ENCODE measurements around the gene TMEM190.

Gene TMEM190

GRCh38 chr19:55376241-55376933 lies at the start of gene TMEM190:
Gene TMEM190 (plus strand): TSS chr19:55376826. CDS start chr19:55376854, 28 bp downstream.
- TF ChIP-seq, protein P1, sequence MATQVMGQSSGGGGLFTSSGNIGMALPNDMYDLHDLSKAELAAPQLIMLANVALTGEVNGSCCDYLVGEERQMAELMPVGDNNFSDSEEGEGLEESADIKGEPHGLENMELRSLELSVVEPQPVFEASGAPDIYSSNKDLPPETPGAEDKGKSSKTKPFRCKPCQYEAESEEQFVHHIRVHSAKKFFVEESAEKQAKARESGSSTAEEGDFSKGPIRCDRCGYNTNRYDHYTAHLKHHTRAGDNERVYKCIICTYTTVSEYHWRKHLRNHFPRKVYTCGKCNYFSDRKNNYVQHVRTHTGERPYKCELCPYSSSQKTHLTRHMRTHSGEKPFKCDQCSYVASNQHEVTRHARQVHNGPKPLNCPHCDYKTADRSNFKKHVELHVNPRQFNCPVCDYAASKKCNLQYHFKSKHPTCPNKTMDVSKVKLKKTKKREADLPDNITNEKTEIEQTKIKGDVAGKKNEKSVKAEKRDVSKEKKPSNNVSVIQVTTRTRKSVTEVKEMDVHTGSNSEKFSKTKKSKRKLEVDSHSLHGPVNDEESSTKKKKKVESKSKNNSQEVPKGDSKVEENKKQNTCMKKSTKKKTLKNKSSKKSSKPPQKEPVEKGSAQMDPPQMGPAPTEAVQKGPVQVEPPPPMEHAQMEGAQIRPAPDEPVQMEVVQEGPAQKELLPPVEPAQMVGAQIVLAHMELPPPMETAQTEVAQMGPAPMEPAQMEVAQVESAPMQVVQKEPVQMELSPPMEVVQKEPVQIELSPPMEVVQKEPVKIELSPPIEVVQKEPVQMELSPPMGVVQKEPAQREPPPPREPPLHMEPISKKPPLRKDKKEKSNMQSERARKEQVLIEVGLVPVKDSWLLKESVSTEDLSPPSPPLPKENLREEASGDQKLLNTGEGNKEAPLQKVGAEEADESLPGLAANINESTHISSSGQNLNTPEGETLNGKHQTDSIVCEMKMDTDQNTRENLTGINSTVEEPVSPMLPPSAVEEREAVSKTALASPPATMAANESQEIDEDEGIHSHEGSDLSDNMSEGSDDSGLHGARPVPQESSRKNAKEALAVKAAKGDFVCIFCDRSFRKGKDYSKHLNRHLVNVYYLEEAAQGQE (IDR thresholded peaks at IDR 0.05; ENCODE audit: low read depth): no peak
- TF ChIP-seq NFIC (IDR thresholded peaks at IDR 0.05): no peak
- TF ChIP-seq TCF12 (IDR thresholded peaks at IDR 0.05; ENCODE audit: low read depth): no peak
- TF ChIP-seq CEBPB (IDR thresholded peaks at IDR 0.05): no peak
- no peak for TF ChIP-seq FOXM1 (IDR thresholded peaks at IDR 0.05; ENCODE audit: borderline replicate concordance, low read depth)
- TF ChIP-seq YY1 (IDR thresholded peaks at IDR 0.05; ENCODE audit: low read depth): no peak
- no peak for TF ChIP-seq TEAD4 (IDR thresholded peaks at IDR 0.05)
- TF ChIP-seq MAX (IDR thresholded peaks at IDR 0.05): no peak
- TF ChIP-seq EGR1 (IDR thresholded peaks at IDR 0.05): no peak
- no peak for TF ChIP-seq CREB1 (IDR thresholded peaks at IDR 0.05; ENCODE audit: low read depth)

GRCh38 chr19:55328774-55329318 lies 47.8 kb upstream of the TMEM190 start:
- peak; percentile 69 for TF ChIP-seq CREB1 (IDR thresholded peaks at IDR 0.05; ENCODE audit: low read depth)

DNA sequence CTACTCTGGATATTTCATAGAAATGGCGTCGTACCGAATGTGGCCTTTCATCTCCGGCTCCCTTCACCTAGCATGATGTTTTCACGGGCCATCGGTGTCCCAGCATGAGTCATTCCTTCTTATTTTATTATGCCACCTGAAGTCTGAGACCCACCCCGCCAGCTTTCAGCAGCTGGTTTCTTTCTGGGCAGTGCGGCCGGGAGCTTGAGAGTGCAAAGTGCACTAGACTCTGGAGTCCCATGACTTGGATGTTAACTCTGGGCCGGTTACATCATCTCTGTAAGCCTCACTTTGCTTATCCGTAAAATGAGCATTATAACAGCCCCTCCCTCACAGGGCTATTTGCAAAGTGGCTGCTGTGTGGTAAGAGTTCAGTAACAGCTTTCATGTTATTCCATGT lies 42.8 kb upstream of the TMEM190 start:
- TF ChIP-seq TAF1 (IDR thresholded peaks at IDR 0.05; ENCODE audit: low read depth) (no peak), NFIC (IDR thresholded peaks at IDR 0.05) (no peak), RAD21 (IDR thresholded peaks at IDR 0.05; ENCODE audit: low read depth) (no peak), EGR1 (IDR thresholded peaks at IDR 0.05) (no peak)

GRCh38 chr19:55336101-55336500 lies 40.5 kb upstream of the TMEM190 start:
- TF ChIP-seq TAF1 (IDR thresholded peaks at IDR 0.05; ENCODE audit: low read depth) (no peak), EP300 (IDR thresholded peaks at IDR 0.05; ENCODE audit: borderline replicate concordance) (no peak), ZBTB7A (IDR thresholded peaks at IDR 0.05; ENCODE audit: low read depth) (no peak), TCF12 (IDR thresholded peaks at IDR 0.05; ENCODE audit: low read depth) (no peak), CEBPB (IDR thresholded peaks at IDR 0.05) (no peak), EGR1 (IDR thresholded peaks at IDR 0.05) (no peak), CREB1 (IDR thresholded peaks at IDR 0.05; ENCODE audit: low read depth) (no peak), YY1 (IDR thresholded peaks at IDR 0.05; ENCODE audit: low read depth) (no peak), TEAD4 (IDR thresholded peaks at IDR 0.05) (no peak), NFIC (IDR thresholded peaks at IDR 0.05) (no peak), USF1 (IDR thresholded peaks at IDR 0.05) (no peak), MAX (IDR thresholded peaks at IDR 0.05) (no peak)
- TF ChIP-seq, protein P1 (IDR thresholded peaks at IDR 0.05; ENCODE audit: low read depth): no peak

GRCh38 chr19:55339105-55339888 lies 37.3 kb upstream of the TMEM190 start, which contains the start of gene KMT5C:
Gene KMT5C (plus strand): TSS chr19:55339876. CDS start chr19:55341937, 2,061 bp downstream.
- TF ChIP-seq TCF12 (IDR thresholded peaks at IDR 0.05; ENCODE audit: low read depth) (peak; percentile 21; the same call in 1 of the 2 replicates), CREB1 (IDR thresholded peaks at IDR 0.05; ENCODE audit: low read depth) (peak; percentile 89), MAX (IDR thresholded peaks at IDR 0.05) (peak; percentile 59; the same call in 1 of the 2 replicates), EGR1 (IDR thresholded peaks at IDR 0.05) (peak; percentile 37; the same call in 1 of the 2 replicates), YY1 (IDR thresholded peaks at IDR 0.05; ENCODE audit: low read depth) (no peak)

All from Ishikawa (cell line).